ENCODE data around the gene GNG12.

Gene GNG12

GRCh38 chr1:67689267-67690017 lies 143.8 kb downstream of the GNG12 start:
- H3K79me2 ChIP-seq (ENCODE audit: insufficient read depth, low read length) = no peaks in the 10 kb centered on the region
- no peak overlapping the region for H3K9ac ChIP-seq (ENCODE audit: low read length)
- peaks cover 2% of the 10 kb centered on the region; the same call in 1 of the 2 replicates for H3F3A ChIP-seq (ENCODE audit: insufficient read depth)
- no peaks in the 10 kb centered on the region for H3K27me3 ChIP-seq (ENCODE audit: low read length)
- no peaks in the 10 kb centered on the region for H4K20me1 ChIP-seq (ENCODE audit: low read depth, low read length)
- H3K4me3 ChIP-seq (ENCODE audit: insufficient read depth, low read length, poor library complexity, severe bottlenecking) = no peak overlapping the region
- H3K9me3 ChIP-seq (ENCODE audit: insufficient read depth, low read length) = no peaks in the 10 kb centered on the region
- H2AFZ ChIP-seq (ENCODE audit: low read depth, low read length, severe bottlenecking) = no peak overlapping the region
- no peak overlapping the region for H3K4me2 ChIP-seq (ENCODE audit: low read depth, low read length, poor library complexity, severe bottlenecking)
- H3K27ac ChIP-seq (ENCODE audit: low read depth, low read length) = no peak overlapping the region
- no peaks in the 10 kb centered on the region for H3K9me2 ChIP-seq (replicated peaks; ENCODE audit: insufficient read depth, low read length)
- no peaks in the 10 kb centered on the region; the same call in 1 of the 2 replicates for H3K36me3 ChIP-seq (ENCODE audit: low read length)
- TF ChIP-seq CTCF (IDR thresholded peaks at IDR 0.05; ENCODE audit: insufficient read depth, low read length, poor library complexity, severe bottlenecking) (no peak), EZH2phosphoT487 (conservative IDR thresholded peaks at IDR 0.05; ENCODE audit: low read length) (no peak)

GRCh38 chr1:67688526-67689219 lies 144.6 kb downstream of the GNG12 start:
- TF ChIP-seq CTCF (IDR thresholded peaks at IDR 0.05; ENCODE audit: insufficient read depth, low read length, poor library complexity, severe bottlenecking) (no peak), EZH2phosphoT487 (conservative IDR thresholded peaks at IDR 0.05; ENCODE audit: low read length) (no peak)
- Histone ChIP-seq H3K9me3 (ENCODE audit: insufficient read depth, low read length) (no peaks in the 10 kb centered on the region), H3K9ac (ENCODE audit: low read length) (no peak overlapping the region), H2AFZ (ENCODE audit: low read depth, low read length, severe bottlenecking) (no peak overlapping the region), H3F3A (ENCODE audit: insufficient read depth) (peaks cover 10% of the 10 kb centered on the region; the same call in 1 of the 2 replicates), H3K27ac (ENCODE audit: low read depth, low read length) (no peak overlapping the region), H3K36me3 (ENCODE audit: low read length) (no peaks in the 10 kb centered on the region; the same call in 1 of the 2 replicates), H4K20me1 (ENCODE audit: low read depth, low read length) (no peaks in the 10 kb centered on the region), H3K27me3 (ENCODE audit: low read length) (no peaks in the 10 kb centered on the region), H3K9me2 (replicated peaks; ENCODE audit: insufficient read depth, low read length) (no peaks in the 10 kb centered on the region), H3K4me2 (ENCODE audit: low read depth, low read length, poor library complexity, severe bottlenecking) (no peak overlapping the region), H3K79me2 (ENCODE audit: insufficient read depth, low read length) (no peaks in the 10 kb centered on the region), H3K4me3 (ENCODE audit: insufficient read depth, low read length, poor library complexity, severe bottlenecking) (no peak overlapping the region)

GRCh38 chr1:67687649-67688048 lies 145.6 kb downstream of the GNG12 start:
- TF ChIP-seq CTCF (IDR thresholded peaks at IDR 0.05; ENCODE audit: insufficient read depth, low read length, poor library complexity, severe bottlenecking) (no peak), EZH2phosphoT487 (conservative IDR thresholded peaks at IDR 0.05; ENCODE audit: low read length) (no peak)
- H3F3A ChIP-seq (ENCODE audit: insufficient read depth) = peaks cover 12% of the 10 kb centered on the region; the same call in 1 of the 2 replicates
- no peaks in the 10 kb centered on the region for H3K9me3 ChIP-seq (ENCODE audit: insufficient read depth, low read length)
- H3K27me3 ChIP-seq (ENCODE audit: low read length) = no peaks in the 10 kb centered on the region
- H3K36me3 ChIP-seq (ENCODE audit: low read length) = no peaks in the 10 kb centered on the region; the same call in 1 of the 2 replicates
- no peak overlapping the region for H3K9ac ChIP-seq (ENCODE audit: low read length)
- no peak overlapping the region for H3K27ac ChIP-seq (ENCODE audit: low read depth, low read length)
- H3K79me2 ChIP-seq (ENCODE audit: insufficient read depth, low read length) = no peaks in the 10 kb centered on the region
- H3K4me3 ChIP-seq (ENCODE audit: insufficient read depth, low read length, poor library complexity, severe bottlenecking) = no peak overlapping the region
- H4K20me1 ChIP-seq (ENCODE audit: low read depth, low read length) = no peaks in the 10 kb centered on the region
- H3K9me2 ChIP-seq (replicated peaks; ENCODE audit: insufficient read depth, low read length) = no peaks in the 10 kb centered on the region
- no peak overlapping the region for H3K4me2 ChIP-seq (ENCODE audit: low read depth, low read length, poor library complexity, severe bottlenecking)
- H2AFZ ChIP-seq (ENCODE audit: low read depth, low read length, severe bottlenecking) = no peak overlapping the region

Data from SU-DHL-6 (cell line).